Measurements from ENCODE around the gene MAP1B.

DNA sequence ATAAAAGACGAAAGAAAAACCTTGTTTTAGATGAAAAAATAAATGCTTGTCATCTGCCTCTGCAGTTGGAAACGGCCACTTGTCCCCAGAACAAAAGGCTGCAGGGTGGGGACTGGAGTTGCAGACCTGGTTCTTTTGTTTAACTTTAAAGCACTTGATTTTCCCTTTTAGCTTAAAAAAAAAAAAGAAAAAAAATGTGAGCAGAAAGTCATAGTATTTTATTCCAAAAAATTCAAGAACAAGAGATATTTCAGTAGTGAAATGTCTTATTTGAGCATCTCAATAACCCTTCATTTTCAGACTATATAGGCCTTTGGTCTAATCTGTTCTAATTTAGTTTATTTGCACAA, 1.8 kb downstream of the MAP1B start:
- no peak for TF ChIP-seq EP300 (IDR thresholded peaks at IDR 0.05; ENCODE audit: borderline replicate concordance in 1 of 2, control insufficient read depth in 1 of 2, low read depth in 2 of 2, low read length in 2 of 2)
- TF ChIP-seq RAD21 (IDR thresholded peaks at IDR 0.05; ENCODE audit: insufficient read depth, low read depth, low read length) = no peak
- no peak for TF ChIP-seq YY1 (IDR thresholded peaks at IDR 0.05; ENCODE audit: low read depth, low read length)
- TF ChIP-seq CUX1 (IDR thresholded peaks at IDR 0.05; ENCODE audit: insufficient replicate concordance, low read depth, low read length) = no peak
- TF ChIP-seq WRNIP1 (IDR thresholded peaks at IDR 0.05; ENCODE audit: borderline replicate concordance, low read depth, low read length) = no peak
- no peak for TF ChIP-seq BRCA1 (IDR thresholded peaks at IDR 0.05; ENCODE audit: low read depth, low read length)
- no peak for TF ChIP-seq POLR2AphosphoS5 (IDR thresholded peaks at IDR 0.05; ENCODE audit: low read length)
- no peak for TF ChIP-seq BMI1 (IDR thresholded peaks at IDR 0.05; ENCODE audit: borderline replicate concordance)

All from GM12878 (cell line).